PC-9 (cell line): ENCODE results near the gene SNCB. TPM values are rescaled to one million over a fixed set of nuclear protein-coding genes. Genes with fewer than 3 reads are reported as not detected.

Experiments used
- BruUV-seq: library from RNA; stranded (reverse); fragments of 400-500 nt; replicated peaks from 2 replicates; lab custom pipeline; 2021; lab: Mats Ljungman, UMichigan
- CTCF ChIA-PET: fragments of 300-600 bp; sonication (Branson Sonifier 250); formaldehyde crosslinking; loops from one replicate; lab custom pipeline; 2022; ENCODE audit warnings: antibody characterized with exemption; lab: Charles Lee
- POLR2A ChIA-PET: fragments of 300-600 bp; sonication (Branson Sonifier 250); formaldehyde crosslinking; loops from one replicate; lab custom pipeline; 2022; ENCODE audit warnings: antibody characterized with exemption; ENCODE audit not compliant: unreplicated experiment; lab: Charles Lee
- DNase-seq, 2 experiments: peaks; one replicate each; pipeline versions ENCODE4 v3.0.0 to v3.0.0-alpha.2; 2015 to 2022; ENCODE audit warnings: mixed read lengths in 1 of 2
- H2AFZ ChIP-seq: fragments of 200-600 bp; sonication (generic); 2 replicates; pipeline ENCODE4 v1.8.1; 2017; ENCODE audit warnings: antibody characterized with exemption
- H3F3A ChIP-seq: fragments of 200-600 bp; sonication (generic); 2 replicates; pipeline ENCODE4 v1.8.1; 2017; ENCODE audit warnings: antibody characterized with exemption, mild to moderate bottlenecking, low read depth; ENCODE audit not compliant: insufficient read depth
- H3K27ac ChIP-seq: fragments of 200-600 bp; sonication (generic); 2 replicates; pipeline ENCODE4 v1.6.1; 2016; ENCODE audit warnings: mixed run types
- H3K27me3 ChIP-seq: fragments of 200-600 bp; sonication (generic); 2 replicates; pipeline ENCODE4 v1.6.1; 2016; ENCODE audit warnings: low read depth, mixed run types; ENCODE audit not compliant: insufficient read depth
- H3K36me3 ChIP-seq: fragments of 200-600 bp; sonication (generic); 2 replicates; pipeline ENCODE4 v1.6.1; 2016; ENCODE audit warnings: low read depth, mixed run types
- H3K4me1 ChIP-seq: fragments of 200-600 bp; sonication (generic); replicated peaks from 2 replicates; pipeline ENCODE4 v1.6.1; 2016; ENCODE audit warnings: mixed run types; ENCODE audit not compliant: insufficient read depth
- H3K4me2 ChIP-seq: fragments of 200-600 bp; sonication (generic); 2 replicates; pipeline ENCODE4 v1.6.1; 2017; ENCODE audit warnings: mixed run types
- H3K4me3 ChIP-seq: fragments of 200-600 bp; sonication (generic); 2 replicates; pipeline ENCODE4 v1.6.1; 2016; ENCODE audit warnings: mixed run types
- H3K79me2 ChIP-seq: fragments of 200-600 bp; sonication (generic); 2 replicates; pipeline ENCODE4 v1.6.1; 2017; ENCODE audit warnings: low read depth, mixed run types
- H3K9me2 ChIP-seq: fragments of 200-600 bp; sonication (generic); 2 replicates; pipeline ENCODE4 v1.8.1; 2017; ENCODE audit warnings: mild to moderate bottlenecking; ENCODE audit not compliant: insufficient read depth
- H3K9me3 ChIP-seq: fragments of 200-600 bp; sonication (generic); 2 replicates; pipeline ENCODE4 v1.8.1; 2016; ENCODE audit warnings: low read depth; ENCODE audit not compliant: insufficient read depth
- H4K20me1 ChIP-seq: fragments of 200-600 bp; sonication (generic); 2 replicates; pipeline ENCODE4 v1.8.1; 2017; ENCODE audit not compliant: insufficient read depth
- EZH2 ChIP-seq: fragments of 200-600 bp; sonication (generic); IDR thresholded peaks from 2 replicates; pipeline ENCODE4 v1.8.0; 2017; ENCODE audit warnings: antibody characterized with exemption, low read depth
- intact Hi-C: fragments of 100-400 bp; cut with micrococcal nuclease; formaldehyde crosslinking; loops from one replicate; pipeline ENCODE4 v1.10.0; 2022; ENCODE audit not compliant: unreplicated experiment
- total RNA-seq: library from RNA; stranded (reverse); gene quantifications from 2 replicates; pipeline ENCODE4 v1.2.3, GENCODE V29; 2021
- TF ChIP-seq, protein P1 (sequence below): fragments of 200-600 bp; sonication (generic); conservative IDR thresholded peaks from 2 replicates; pipeline ENCODE4 v1.6.1; 2017; ENCODE audit warnings: mixed run types, antibody characterized with exemption, mild to moderate bottlenecking, moderate library complexity

The SNCB gene
- total RNA-seq, 1 experiment from 2014 or later = not detected

DNA sequence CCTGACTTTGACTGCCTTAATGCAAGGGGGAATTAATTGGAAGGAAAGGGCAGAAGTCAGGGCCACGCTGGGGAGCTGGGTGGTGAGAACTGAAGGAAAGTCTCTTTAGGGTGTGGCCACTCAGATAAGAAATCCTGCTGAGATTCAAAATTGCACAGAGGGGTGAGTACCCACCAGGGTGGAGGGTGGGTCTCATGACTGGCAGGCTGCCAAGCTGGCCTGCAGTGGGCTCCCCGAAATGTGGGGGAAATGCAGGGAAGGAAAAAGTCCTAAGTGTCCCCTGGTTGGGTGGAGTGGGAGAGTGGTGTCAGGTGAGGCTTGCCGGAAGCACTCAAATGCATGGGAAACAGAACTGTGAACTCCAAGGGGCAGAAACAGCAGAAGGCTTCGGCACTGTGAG, 41.1 kb upstream of the SNCB start:
- no peaks in the 10 kb centered on the region for H3K9me2 ChIP-seq
- DNase-seq = no peak
- H3K4me1 ChIP-seq = peaks cover 10% of the 10 kb centered on the region; the same call in 1 of the 2 replicates
- TF ChIP-seq EZH2 = no peak
- TF ChIP-seq, protein P1, sequence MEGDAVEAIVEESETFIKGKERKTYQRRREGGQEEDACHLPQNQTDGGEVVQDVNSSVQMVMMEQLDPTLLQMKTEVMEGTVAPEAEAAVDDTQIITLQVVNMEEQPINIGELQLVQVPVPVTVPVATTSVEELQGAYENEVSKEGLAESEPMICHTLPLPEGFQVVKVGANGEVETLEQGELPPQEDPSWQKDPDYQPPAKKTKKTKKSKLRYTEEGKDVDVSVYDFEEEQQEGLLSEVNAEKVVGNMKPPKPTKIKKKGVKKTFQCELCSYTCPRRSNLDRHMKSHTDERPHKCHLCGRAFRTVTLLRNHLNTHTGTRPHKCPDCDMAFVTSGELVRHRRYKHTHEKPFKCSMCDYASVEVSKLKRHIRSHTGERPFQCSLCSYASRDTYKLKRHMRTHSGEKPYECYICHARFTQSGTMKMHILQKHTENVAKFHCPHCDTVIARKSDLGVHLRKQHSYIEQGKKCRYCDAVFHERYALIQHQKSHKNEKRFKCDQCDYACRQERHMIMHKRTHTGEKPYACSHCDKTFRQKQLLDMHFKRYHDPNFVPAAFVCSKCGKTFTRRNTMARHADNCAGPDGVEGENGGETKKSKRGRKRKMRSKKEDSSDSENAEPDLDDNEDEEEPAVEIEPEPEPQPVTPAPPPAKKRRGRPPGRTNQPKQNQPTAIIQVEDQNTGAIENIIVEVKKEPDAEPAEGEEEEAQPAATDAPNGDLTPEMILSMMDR = no peak
- no TSS peak for BruUV-seq
- H3F3A ChIP-seq = no peaks in the 10 kb centered on the region
- H3K79me2 ChIP-seq = no peaks in the 10 kb centered on the region
- H3K4me3 ChIP-seq = no peak overlapping the region
- ChIA-PET POLR2A (no interaction called here), CTCF (interaction anchor here (0.6 to 0.7 kb wide), 3 partner anchors 25 to 334 kb away, joined by 3 to 5 read pairs (median 3); no protein-coding TSS in a partner anchor)
- no peaks in the 10 kb centered on the region for H4K20me1 ChIP-seq
- intact Hi-C loops = no loop called here
- no peak overlapping the region for H2AFZ ChIP-seq
- H3K36me3 ChIP-seq = no peaks in the 10 kb centered on the region
- no peaks in the 10 kb centered on the region for H3K9me3 ChIP-seq
- H3K27ac ChIP-seq = no peak overlapping the region
- H3K27me3 ChIP-seq = no peaks in the 10 kb centered on the region; the same call in 1 of the 2 replicates
- no peak overlapping the region for H3K4me2 ChIP-seq

DNA sequence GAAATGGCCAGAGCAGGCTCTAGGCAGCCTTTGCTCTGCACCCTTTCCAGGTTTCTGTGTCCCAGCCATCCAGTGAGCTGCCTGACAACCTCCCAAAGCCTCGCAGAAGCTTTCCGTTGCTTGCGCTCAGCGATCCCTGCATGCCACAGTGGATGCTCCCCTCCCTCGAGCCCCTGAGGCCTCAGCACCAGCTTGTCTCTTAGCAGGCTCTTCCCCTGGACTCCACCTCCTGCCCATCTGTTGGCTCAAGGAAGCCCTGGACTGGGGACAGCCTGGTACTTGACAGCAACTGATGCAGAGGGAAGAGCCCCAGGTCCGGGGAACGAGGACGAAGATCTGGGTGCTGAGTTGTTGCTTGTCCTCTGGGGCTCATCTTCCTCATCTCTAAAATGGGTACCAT, 40.1 kb upstream of the SNCB start:
- no peaks in the 10 kb centered on the region for H3K9me2 ChIP-seq
- H3K36me3 ChIP-seq = no peaks in the 10 kb centered on the region
- 0 out of 2 replicates have a peak, but pooled peaks cover under 1% of the 10 kb centered on the region for H3K4me1 ChIP-seq
- no peaks in the 10 kb centered on the region for H3K79me2 ChIP-seq
- BruUV-seq = no TSS peak
- no peaks in the 10 kb centered on the region for H4K20me1 ChIP-seq
- no peaks in the 10 kb centered on the region for H3F3A ChIP-seq
- H3K27ac ChIP-seq = no peak overlapping the region
- CTCF ChIA-PET = no interaction called here
- no peak overlapping the region for H3K4me3 ChIP-seq
- DNase-seq = no peak
- no peak overlapping the region for H2AFZ ChIP-seq
- intact Hi-C loops = no loop called here
- TF ChIP-seq EZH2 = no peak
- H3K4me2 ChIP-seq = no peak overlapping the region
- H3K27me3 ChIP-seq = no peaks in the 10 kb centered on the region; the same call in 1 of the 2 replicates
- POLR2A ChIA-PET = no interaction called here
- H3K9me3 ChIP-seq = no peaks in the 10 kb centered on the region

DNA sequence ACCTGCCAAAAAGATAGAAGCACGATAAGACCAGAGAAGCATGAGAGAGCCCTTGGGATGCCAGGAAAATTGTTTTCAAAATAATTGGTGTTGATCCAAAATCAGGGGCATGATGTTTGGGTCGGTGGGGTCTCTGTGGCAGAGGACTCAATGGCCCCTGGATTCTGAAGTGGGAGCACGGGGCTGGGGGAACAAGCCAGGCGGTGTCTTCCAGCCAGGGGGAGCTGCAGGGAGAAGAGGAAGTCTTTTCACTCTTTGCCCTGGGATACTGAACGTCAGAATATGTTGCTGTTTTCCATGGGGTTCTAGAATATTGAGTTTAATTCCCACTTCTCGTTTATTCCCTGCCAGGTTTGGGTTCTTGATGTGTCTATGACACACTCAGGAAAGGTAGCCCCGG, 37.3 kb upstream of the SNCB start:
- no peaks in the 10 kb centered on the region; the same call in 1 of the 2 replicates for H3K27me3 ChIP-seq
- no peak overlapping the region for H3K4me3 ChIP-seq
- no peak overlapping the region for H3K4me2 ChIP-seq
- CTCF ChIA-PET = no interaction called here
- no peak for TF ChIP-seq EZH2
- TF ChIP-seq, protein P1 = no peak
- H3K9me2 ChIP-seq = no peaks in the 10 kb centered on the region
- DNase-seq = no peak
- H2AFZ ChIP-seq = no peak overlapping the region
- POLR2A ChIA-PET = no interaction called here
- no peaks in the 10 kb centered on the region for H3K9me3 ChIP-seq
- H3K4me1 ChIP-seq = no peaks in the 10 kb centered on the region
- BruUV-seq = no TSS peak
- H3K79me2 ChIP-seq = no peaks in the 10 kb centered on the region
- no peaks in the 10 kb centered on the region for H3K36me3 ChIP-seq
- intact Hi-C loops = no loop called here
- no peak overlapping the region for H3K27ac ChIP-seq
- no peaks in the 10 kb centered on the region for H3F3A ChIP-seq
- H4K20me1 ChIP-seq = no peaks in the 10 kb centered on the region

DNA sequence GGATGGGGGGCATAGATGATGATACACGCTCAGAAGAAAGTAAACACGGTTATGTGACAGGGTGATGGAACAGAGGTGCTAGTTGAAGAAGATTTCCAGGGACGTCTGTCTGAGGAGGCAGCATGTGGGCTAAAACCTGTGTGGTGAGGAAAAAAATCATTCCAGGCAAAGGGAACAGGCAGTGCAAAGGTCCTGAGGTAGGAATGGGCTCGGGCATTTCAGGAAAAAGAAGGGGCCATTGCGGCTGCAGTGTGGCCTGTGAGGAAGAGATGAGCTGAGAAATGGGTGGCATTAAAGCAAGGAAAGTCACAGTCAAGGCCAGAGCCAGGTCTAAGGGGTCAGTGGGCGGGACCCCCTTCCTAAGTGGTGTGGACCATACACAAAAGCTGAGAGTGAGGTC, 35.2 kb upstream of the SNCB start:
- Histone ChIP-seq H3K27ac (no peak overlapping the region), H2AFZ (no peak overlapping the region), H3K4me2 (no peak overlapping the region), H3K9me2 (no peaks in the 10 kb centered on the region), H3K4me3 (no peak overlapping the region), H3F3A (no peaks in the 10 kb centered on the region), H3K79me2 (no peaks in the 10 kb centered on the region), H3K4me1 (no peaks in the 10 kb centered on the region), H4K20me1 (no peaks in the 10 kb centered on the region), H3K27me3 (no peaks in the 10 kb centered on the region; the same call in 1 of the 2 replicates), H3K9me3 (no peaks in the 10 kb centered on the region), H3K36me3 (no peaks in the 10 kb centered on the region)
- CTCF ChIA-PET = no interaction called here
- intact Hi-C loops = no loop called here
- TF ChIP-seq, protein P1 = no peak
- no peak for TF ChIP-seq EZH2
- no TSS peak for BruUV-seq
- POLR2A ChIA-PET = no interaction called here
- DNase-seq = no peak
